ENCODE results near the gene TVP23A.

DNA sequence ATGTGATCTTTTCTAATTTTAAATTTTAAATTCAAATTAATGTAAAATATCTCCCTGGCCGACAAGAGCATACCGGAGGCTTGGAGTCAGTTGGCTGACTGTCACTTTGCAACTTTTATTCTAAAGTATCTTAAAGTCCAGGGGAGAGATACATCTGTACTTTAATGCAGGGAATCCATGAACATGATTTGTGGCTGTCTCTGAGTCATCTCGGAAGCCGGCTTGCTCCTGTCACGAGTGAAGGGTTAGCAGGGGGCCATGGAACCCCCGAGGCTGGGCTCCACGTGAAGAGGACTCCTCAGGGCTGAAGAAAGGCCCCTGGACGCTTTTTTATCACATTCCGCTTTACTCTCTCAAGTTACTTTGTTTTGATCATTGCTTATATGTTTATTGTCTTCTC lies 13.3 kb downstream of the TVP23A start:
- TF ChIP-seq, protein P1, sequence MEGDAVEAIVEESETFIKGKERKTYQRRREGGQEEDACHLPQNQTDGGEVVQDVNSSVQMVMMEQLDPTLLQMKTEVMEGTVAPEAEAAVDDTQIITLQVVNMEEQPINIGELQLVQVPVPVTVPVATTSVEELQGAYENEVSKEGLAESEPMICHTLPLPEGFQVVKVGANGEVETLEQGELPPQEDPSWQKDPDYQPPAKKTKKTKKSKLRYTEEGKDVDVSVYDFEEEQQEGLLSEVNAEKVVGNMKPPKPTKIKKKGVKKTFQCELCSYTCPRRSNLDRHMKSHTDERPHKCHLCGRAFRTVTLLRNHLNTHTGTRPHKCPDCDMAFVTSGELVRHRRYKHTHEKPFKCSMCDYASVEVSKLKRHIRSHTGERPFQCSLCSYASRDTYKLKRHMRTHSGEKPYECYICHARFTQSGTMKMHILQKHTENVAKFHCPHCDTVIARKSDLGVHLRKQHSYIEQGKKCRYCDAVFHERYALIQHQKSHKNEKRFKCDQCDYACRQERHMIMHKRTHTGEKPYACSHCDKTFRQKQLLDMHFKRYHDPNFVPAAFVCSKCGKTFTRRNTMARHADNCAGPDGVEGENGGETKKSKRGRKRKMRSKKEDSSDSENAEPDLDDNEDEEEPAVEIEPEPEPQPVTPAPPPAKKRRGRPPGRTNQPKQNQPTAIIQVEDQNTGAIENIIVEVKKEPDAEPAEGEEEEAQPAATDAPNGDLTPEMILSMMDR (IDR thresholded peaks at IDR 0.05; ENCODE audit: low read length) = no peak
- TF ChIP-seq EZH2 (optimal IDR thresholded peaks at IDR 0.05; ENCODE audit: low read depth, low read length) (no peak), EZH2phosphoT487 (IDR thresholded peaks at IDR 0.05; ENCODE audit: low read length) (no peak)
